CD4-positive, alpha-beta T cell treated with Interleukin-17A for 1 hour (primary cell): Measurements from ENCODE around the gene CDH11.

Experiments
- DNase-seq: peaks from one replicate; pipeline ENCODE4 v3.0.0-alpha.2; 2020

CDH11 gene

DNA sequence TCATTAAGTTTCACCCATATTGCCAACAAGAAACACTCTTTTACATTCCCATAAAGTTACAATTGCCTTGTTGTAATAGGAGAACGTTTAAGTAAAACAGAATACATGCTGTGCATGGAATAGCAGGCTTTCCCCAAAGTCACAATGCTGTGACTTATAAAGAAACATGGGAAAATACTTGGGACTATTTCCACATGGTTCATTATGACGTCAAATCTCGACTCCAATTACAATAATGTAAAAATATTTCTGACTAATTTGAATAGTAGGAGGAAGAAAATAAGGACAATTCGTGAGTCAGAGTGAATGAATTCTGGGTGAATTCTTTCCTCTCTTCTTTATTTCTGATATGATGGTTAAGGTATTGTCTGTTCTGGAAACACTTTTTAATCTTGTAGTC is 52.8 kb downstream of the CDH11 start:
- DNase-seq, result no peak

DNA sequence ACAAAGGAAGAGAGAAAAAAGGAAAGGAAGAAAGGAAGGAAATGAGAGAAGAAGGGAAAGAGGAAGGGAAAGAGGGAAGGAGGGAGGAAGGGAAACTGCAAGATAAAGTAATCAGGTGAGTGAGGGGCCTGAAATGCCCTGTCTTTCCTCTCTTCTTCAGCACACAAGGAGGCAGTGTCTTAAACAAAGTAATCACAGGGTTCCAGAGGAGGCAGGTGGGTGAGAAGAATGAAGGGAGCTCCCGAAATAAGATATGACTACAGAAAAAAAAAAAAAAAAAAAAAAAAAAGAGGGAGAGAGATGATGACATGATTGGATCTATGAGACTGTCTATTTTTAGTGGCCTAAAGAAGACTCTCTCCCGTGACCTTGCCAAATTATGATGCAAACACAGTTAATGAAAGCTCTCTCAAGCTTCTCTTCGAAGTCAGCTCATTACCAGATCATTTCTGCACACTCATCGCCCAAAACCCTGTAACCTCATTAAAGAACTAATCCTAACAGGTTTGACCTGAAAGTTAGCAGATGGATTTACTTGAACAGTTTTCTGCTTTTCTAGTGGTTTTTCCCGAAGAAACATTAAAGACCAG is 53.6 kb downstream of the CDH11 start:
- DNase-seq, result no peak

DNA sequence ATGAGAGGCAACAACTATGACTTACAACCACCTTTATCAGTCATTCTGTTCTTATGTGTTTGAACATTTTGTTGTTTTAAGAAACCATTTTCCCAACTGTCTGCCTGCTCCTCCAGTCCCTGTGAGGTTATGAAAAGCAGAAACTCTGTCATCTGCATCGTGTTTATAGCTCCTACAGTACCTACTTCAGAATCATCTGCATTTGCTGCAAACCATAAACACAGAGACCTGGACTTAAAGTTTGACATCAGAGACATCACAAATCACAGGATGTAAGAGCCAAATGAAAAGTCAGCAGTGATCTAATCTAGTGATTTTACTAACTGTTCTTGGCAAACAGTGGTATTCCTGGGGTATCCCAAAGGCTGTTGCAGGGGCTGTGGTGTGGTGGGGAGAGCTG is 55.2 kb downstream of the CDH11 start:
- DNase-seq, result no peak

DNA sequence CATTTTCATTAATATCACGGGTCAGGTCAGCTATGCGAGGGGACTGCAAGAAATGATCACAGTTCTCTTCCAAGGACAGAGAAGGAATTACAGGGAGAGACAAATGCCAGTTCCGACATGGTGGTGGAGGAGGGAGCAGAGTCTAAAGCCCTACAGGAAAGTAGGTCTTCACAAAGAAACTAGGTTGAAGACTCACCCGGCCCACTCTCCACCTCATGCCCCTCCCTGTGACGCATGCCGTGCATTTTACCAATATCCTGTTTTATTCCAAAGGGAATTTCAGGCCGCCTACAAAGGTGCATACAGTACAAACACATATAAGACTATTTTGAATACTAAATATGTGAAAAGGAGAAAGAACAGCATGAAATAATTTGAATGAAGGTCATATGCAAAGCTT is 56.8 kb downstream of the CDH11 start:
- no peak for DNase-seq

DNA sequence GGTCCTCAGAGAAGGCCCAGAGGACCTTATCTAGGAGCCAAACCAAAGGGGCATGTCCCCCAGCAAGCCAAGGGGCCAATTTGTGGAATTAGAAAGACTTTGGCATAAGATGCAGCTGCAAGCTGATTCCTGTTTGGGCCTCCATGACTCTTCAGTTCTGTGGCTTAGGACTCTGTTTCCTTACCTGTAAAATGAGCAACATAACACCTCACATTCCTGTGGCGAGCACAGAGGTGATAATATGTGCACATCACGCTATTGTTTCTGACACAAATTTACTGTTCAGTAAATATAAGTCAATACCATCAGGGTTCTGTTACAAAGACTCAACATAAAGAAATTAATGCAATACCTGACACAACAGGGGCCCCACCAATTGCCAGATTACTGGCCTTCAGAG is 57.7 kb downstream of the CDH11 start:
- no peak for DNase-seq

DNA sequence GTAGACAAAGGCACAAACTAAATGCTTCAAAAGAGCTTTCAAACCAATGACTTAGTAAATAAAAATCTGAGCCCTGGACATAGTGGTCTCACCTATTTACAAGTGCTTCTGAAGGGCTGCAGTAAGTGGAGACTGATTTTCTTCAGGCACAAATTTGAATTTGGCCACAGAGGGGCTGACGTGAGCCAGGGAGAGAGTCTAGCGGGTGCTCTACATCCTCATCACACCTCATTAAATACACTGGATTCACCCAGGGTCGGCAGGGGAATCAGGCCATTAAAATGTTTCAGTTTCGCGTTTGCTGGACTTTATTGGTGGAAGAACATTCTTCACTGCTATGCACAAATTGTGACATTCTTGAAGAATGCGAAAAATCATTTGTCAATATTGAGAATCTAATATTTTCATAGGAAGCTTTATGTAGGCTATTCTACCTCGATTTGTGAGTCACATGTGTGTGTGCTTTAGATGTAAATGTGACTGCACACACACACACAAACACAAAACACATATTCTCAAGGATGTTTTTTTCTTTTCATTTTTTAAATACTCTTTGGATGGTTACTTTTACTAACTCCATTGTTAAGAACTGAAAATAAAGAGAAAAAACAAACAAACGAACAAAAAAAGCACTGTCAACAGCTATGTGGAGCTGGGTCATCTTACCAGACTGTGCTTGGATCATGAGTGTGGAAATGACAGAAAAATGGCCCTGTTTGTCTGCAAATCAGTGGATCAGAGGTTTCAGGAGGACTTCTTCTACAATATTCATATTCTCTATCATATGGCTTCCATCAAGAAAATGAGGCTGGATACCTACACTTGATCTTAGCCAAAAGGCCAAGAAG is 58.9 kb downstream of the CDH11 start:
- DNase-seq, result no peak

DNA sequence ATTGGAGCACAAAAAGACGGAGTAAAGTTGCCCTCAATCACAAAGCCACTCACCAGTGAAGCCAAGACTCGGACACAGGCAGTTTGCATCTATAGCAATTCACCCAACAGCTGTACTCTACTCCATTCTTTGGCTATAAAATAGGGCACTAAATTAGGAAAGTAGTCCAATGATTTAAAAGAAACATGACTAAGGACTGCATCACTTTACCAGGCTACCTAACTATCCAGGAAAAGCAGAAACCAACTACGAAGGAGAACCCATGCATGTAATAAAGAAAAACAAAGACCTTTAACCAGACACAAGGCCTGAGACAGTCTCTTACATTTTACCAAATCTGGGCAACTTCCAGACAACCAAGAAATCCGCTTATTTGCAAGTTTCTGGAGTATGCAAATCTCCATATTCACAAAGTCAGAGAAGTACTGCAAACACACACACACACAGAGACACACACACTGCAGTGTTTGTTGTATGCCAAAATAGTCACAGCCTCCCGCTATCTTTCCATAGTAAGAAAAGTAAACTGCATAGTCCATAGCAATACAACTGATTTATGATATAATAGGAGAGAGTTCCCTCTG is 59.8 kb downstream of the CDH11 start:
- DNase-seq, result no peak

DNA sequence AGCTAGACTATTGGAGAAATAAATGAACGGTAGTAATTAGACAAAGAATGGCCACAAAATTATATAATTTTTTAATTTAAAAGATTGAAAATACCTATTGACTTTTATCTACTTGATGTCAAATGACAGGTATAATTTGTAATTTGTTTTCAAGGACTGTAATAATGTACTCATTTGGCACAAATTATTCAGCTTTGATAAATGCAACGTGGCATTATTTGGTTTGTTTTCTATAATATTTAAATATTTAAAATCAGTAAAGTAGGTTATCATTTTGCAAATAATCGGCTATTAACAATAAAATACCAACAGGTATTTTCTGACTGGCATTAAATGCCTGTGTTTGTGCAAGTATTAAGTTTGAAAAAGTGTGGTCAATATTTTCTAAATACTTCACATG is 60.6 kb downstream of the CDH11 start:
- no peak for DNase-seq

DNA sequence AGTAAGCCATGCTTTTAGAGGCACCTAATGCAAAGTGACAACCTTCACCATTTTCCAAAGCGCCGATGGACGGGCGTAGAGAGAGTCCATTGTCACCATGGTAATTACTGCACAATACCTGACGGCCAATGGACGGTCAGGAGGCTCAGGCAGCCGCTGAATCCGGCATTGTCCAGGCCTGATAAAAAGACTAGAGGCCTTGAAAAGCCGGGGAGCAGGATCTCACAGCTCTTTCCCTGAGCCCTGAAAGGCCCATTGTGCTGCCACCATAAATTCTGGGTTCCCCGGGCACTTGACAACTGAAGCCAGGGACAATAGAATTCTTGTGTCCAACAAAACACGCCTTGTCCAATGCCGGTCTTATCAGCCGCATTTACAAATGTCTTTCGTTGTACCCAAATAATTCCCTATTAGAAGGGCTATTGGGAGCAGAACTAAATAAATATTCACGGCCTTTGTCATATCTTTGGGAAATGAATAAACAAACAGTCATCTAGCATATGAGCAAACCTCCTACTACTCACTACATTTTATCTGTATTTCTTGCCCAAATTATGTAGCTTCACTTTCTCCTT is 62.4 kb downstream of the CDH11 start:
- no peak for DNase-seq

DNA sequence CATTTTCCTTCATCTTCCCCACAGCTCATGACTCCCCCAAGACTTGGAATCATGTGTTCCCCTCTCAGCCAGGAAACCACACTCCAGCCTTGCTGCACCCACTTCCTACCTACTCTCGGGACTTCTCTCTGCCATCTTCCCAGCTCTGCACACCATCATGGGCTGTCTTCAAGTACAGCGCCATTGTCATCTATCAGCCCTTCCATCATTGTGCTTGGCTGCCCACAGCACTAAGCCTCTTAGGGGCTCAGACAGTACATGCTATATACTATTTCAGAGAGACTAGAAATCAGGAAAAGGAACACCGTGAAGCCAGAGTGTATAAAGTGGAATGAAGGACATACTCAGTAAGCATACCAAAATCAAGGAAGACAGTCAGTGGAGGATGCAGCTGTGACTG is 64.7 kb downstream of the CDH11 start:
- DNase-seq, result no peak

DNA sequence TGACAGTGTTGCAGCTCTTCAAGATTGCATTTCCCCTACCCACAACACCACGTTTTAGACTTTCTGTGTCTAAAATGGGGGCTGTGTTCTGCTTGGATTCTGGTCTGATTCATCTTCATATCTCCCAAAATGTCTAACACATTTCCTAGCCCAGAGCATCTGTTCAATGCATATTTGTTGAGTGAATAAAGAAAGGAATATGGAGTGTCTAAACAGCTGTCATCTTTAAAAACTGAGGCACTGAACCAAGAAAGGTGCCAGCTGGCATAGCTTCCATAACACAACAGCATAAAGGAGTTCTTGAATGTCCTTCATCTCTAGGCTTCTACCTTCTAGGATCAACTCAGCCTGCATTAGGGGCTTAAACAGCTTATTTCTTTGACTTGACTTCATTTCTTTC is 67.4 kb downstream of the CDH11 start:
- no peak for DNase-seq

DNA sequence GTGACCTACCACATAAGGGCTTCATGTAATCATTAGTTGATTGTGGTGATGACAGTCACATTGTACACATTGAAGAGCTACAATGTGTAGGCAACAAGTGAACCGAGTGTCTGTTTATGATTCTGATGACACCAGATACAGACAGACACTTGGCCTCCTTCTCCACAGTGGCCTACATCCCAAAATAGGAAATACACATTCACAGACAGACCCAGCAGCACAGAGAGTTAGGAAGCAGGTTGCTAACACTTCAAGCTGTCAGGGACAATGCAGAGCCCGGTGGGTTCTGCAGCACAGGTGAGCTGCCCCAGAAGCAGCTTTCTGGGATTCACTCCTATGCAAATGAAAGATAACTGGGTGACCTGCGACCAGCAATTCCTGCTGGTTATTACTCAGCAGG is 72.2 kb downstream of the CDH11 start:
- no peak for DNase-seq

DNA sequence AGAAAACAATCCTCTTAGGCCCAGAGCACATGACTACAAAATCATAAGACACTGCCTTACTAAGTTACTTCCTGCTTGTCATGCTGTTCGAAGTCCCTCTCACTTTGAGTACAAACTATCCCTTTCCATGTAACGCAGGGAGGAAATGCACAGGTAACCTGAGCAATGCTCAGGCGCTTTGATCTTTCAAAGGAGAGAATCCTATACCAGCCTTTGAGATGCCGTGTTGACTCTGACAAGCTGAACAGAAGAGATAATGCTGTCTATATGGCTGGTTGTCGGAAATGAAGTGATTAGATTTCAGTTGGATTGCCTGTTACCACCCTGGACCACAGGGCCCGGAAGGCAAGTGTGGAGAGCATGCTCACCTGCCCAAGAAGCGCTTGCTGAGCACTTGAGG is 75.9 kb downstream of the CDH11 start:
- no peak for DNase-seq

DNA sequence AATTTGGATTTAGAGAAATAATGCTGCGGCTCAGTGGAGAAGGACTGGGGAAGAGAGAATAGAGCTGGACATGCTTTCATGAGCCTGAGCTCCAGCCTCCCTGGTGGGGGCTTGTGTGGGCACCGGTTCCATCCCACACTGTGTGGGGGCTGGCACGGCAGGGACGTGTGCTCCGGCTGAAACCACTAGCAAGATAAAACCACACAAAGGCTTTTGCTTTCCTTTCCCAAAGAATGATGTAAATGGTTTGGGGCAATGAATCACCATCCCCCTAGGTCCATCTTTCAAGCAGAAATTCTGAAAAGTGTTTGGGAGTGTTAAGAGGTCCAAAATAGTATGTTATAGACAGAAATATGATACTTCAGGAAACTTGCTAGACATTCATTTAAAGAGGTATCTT is 77.0 kb downstream of the CDH11 start:
- DNase-seq, result no peak

DNA sequence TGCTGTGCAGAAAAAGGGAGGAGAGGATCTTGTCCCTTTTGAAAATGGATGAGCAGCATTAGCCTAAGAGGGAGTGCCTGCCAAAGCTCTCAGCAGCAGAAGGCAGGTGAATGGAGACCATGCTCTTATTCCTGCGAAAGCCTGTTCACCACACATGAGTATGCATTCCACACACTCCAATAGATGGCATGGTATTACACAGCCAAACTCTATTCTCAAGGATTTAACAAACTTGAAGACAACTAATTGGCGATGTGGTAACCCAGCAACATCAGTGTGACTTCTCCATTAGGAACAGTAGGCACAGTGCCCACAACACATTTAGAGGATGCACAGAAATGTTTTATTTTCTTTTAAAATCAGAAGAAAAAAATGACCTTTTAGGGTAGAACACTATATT is 77.8 kb downstream of the CDH11 start:
- DNase-seq, result no peak

DNA sequence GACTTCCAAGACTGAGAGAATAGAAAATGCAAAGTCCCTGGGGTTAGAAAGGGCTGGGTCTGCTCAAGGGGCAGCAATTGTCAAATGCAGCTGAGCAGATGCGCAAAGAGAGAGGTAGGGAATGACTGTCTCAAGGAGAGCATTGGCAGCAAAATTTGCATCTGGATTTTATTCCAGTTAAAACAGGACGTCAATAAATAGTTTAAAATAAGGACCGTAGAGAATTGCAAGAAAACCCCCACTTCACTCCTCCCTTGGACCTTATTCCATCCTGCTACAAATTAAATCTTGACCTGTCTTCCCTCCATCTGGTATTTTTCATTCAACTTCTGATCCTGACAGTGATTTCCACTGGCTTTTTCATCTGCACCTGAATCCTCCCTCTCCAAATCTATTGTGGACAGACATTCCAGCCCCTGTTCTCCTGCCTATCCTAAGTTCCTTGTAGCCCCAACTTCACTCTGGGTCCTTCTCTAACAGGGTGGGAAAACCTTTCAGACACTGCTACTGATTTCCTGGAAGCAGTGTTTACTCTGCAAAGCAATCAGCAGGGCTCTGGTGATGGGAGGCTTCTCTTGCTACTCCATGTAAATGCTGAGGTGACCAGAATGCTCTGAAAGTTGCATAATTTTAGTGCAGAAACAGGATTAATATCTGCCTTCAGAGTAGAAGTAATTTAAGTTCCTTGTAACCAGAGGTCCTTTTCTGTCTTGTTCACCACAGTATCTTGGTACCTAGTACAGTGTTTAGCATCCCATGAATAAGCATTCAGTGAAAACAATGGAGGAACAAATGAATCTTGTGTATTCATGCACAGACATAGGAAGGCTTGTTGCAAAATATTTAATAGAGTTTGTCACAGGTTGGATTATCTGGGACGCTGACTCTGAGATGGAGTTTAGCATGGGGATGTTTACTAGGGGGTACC is 79.2 kb downstream of the CDH11 start:
- no peak for DNase-seq

DNA sequence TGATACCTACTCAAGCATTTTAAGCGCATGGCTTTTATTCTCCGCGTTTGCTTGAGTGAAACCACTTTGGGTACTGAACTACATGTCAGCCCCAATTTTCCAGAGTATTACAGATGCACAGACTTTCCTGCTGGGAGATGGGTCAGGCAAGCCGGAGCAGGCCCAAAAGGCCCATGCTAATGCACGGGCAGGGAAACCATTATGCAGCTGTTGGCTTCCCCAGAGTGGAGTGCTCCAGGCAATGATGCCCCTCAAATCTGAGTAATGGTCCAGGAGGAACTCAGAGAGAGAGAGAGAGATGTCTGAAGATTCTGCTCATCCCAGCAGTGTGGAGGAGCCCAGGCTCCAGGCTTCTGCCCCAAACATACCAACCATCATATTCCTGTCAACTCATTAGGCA is 80.2 kb downstream of the CDH11 start:
- DNase-seq, result no peak

DNA sequence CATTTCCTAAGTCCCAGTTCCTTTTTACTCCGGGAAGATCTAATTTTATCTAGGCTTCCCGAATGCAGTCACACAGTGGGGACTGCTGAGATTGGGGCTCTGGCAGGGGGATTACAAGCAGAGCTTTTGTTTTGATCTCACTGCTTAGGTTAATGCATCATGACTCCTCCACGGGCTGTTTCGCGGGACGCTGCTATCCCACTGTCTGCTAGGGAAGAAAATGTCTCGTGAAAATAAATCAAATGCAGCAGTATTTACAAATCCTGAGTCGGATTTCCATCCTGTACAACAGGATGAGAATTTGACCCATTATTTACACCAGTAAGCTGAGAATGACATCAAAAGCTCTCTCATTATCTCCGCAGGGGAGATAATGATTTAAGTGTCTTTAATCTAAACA is 83.8 kb downstream of the CDH11 start:
- no peak for DNase-seq

DNA sequence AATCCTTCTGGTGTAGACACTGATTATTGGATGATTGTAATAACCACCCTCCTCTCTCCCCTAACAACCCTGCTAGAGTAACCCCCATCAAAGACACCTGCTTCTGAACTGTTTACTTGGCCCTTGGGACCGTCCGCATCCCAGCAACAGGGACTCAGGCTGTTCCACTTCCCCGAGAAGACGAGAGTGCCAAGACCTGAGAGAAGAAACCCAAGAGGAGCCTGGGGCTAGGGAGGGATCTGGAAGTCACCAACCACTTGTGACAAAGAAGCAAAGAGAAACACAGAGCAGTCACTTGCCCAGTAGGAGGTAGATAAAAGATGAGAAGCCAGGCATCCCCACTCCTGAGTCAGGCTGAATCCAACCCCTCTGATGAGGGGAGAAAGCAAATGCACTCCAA is 84.3 kb downstream of the CDH11 start:
- no peak for DNase-seq

DNA sequence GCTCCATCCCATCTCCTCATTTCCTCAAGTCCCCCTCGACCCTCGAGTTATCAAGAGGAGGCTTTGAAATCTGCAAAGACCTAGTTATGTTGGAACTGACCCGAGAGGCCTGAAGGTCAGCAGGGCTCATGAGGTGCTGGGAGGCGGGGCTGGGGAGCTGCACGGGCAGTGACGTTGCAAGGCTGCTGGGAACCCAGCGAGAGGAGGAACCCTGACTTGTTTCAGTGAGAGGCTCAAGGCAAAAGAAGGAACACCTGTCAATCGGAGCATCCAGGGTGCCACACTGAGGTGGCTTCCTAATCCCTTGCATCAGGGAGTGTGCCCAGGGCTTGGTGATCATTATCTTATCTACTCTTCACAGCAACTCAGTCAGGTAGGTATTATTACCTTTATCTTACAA is 86.9 kb downstream of the CDH11 start:
- DNase-seq, result no peak

DNA sequence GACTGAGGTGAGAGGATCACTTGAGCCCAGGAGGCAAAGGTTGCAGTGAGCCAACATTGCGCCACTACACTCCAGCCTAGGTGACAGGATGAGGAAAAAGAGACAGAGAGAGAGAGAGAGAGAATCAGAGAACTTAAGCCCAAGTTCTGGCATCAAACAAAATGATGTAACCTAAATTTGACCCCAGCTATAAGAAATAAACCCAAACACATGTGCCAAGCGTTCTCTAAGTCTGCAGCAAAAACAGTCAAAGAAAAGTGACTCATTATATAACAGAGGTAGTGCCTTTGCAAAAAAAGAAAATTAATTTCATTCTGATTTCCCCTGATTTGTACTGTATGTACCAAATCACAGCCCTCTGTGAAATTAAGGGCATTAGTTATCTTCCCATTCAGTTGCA is 89.5 kb downstream of the CDH11 start:
- DNase-seq, result no peak

DNA sequence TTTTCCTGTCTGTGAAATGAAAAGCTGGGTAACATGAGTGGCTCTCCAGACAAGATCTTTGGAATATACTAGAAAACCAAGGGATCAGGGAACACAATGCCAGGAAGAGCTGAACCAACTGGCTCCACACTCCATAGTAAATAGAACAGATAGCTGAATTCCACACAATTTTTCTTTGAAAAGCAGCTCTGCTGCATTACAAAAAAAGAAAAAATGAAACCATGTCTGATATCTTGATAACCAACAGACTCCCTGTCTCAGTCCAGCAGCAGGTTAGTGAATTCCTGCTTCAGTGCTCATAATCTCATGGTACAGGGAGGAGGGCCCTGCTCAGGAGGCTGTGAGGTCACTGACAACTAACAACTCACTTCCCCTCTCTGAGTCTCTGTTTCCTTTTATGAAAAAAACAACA is 97.1 kb downstream of the CDH11 start:
- no peak for DNase-seq

DNA sequence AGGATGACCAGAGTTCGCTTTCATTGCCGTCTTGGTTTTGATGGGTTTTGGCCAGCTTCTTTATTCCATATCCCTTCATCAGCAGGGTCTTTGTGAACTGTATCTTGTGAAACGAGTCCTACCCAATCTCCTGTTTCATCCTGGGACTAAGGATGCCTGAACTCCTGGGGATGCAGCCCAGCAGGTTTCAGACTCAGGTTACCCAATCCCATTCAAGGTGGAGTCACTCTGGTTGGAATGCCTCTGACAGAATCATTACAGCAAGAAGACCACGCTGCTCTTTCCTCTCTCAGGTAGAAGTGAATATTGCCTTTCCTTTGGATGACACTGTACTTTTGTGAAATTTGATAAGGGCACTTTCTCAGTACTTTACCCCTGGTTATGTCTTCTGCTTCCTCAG is 98.1 kb downstream of the CDH11 start:
- DNase-seq, result no peak
